Kidney (tissue), 14 donors: ENCODE measurements around the gene SPEM3. TPM values are rescaled to one million over a fixed set of nuclear protein-coding genes. Genes with fewer than 3 reads are reported as not detected.
"Not testable (repeated sequence)": the region's sequence is repeated elsewhere in the genome, so short reads cannot be mapped to it uniquely, and the experiment has no call there.

Source experiments
- DNase-seq, 5 donors: peaks; one replicate each; pipeline ENCODE4 v3.0.0-alpha.2; 2013 to 2020
- FAIRE-seq: peaks from 2 replicates; lab custom pipeline; 2012; peaks lifted over from hg19 to GRCh38; lab: Jason Lieb, UNC
- H3K27ac ChIP-seq, 2 donors: one replicate each; pipeline ENCODE4 v1.7.0; 2013; ENCODE audit warnings: low read depth in 2 of 2, low read length in 2 of 2, inconsistent platforms in 1 of 2
- H3K27me3 ChIP-seq: one replicate; pipeline ENCODE4 v1.7.1; 2013; ENCODE audit warnings: low read length, inconsistent platforms; ENCODE audit not compliant: control insufficient read depth, insufficient read depth
- H3K36me3 ChIP-seq, 3 donors: one replicate each; pipeline versions ENCODE4 v1.7.0 to v1.7.1; 2013; ENCODE audit warnings: low read length in 3 of 3, control low read depth in 1 of 3, inconsistent platforms in 1 of 3; ENCODE audit not compliant: insufficient read depth in 3 of 3, control insufficient read depth in 2 of 3
- H3K4me1 ChIP-seq, 3 donors: one replicate each; pipeline versions ENCODE4 v1.7.0 to v1.7.1; 2013; ENCODE audit warnings: low read length in 3 of 3, inconsistent platforms in 1 of 3, low read depth in 1 of 3; ENCODE audit not compliant: control insufficient read depth in 2 of 3, insufficient read depth in 2 of 3
- H3K4me3 ChIP-seq, 3 donors: one replicate each; pipeline versions ENCODE4 v1.7.0 to v1.8.1; 2013; ENCODE audit warnings: low read length in 3 of 3, control low read depth in 1 of 3, inconsistent platforms in 1 of 3
- H3K9ac ChIP-seq, 3 donors: one replicate each; pipeline versions ENCODE4 v1.7.0 to v1.7.1; 2013; ENCODE audit warnings: low read length in 3 of 3, control low read depth in 1 of 3, inconsistent platforms in 1 of 3
- H3K9me3 ChIP-seq, 3 donors: one replicate each; pipeline versions ENCODE4 v1.7.0 to v1.7.1; 2013; ENCODE audit warnings: low read length in 3 of 3, control low read depth in 1 of 3, inconsistent platforms in 1 of 3; ENCODE audit not compliant: control insufficient read depth in 2 of 3, insufficient read depth in 1 of 3
- intact Hi-C: fragments of 100-400 bp; cut with DNase I; formaldehyde crosslinking; loops from one replicate; pipeline ENCODE4 v1.11.1; 2022
- polyA plus RNA-seq: library from polyadenylated mRNA; stranded (reverse); fragments of 350-450 nt; fragmentation: Illumina TruSeq; extraction: RNeasy Lipid Tissue Mini Kit (QIAGEN cat#74804); gene quantifications from one replicate; pipeline ENCODE4 v1.2.3, GENCODE V29; 2014; ENCODE audit warnings: low read depth, low replicate concordance; ENCODE audit not compliant: insufficient read depth
- total RNA-seq: library from RNA; stranded (reverse); fragmentation: NEBNext Ultra II Directional; extraction: Animal tissue kit (Norgen Biotek cat#: 25700); gene quantifications from one replicate; pipeline ENCODE4 v1.2.1, GENCODE V29; 2021
- TF ChIP-seq, protein P1 (sequence below): IDR thresholded peaks from 3 replicates; pipeline ENCODE4 v1.5.1; 2012; ENCODE audit warnings: mild to moderate bottlenecking, moderate library complexity, borderline replicate concordance; ENCODE audit not compliant: insufficient read depth; ENCODE audit errors: extremely low read depth
- donor health status: control.
- donor health status: control.
- donor health status: control.
- donor health status: control.
- donor health status: control.
- donor health status: DM: yes; HTN: yes; CAD: no.
- donor health status: Normal renal cell carcinoma (clear cell type).

Gene SPEM3
- total and polyA plus RNA-seq, 2 donors from 2014 or later = not detected

DNA sequence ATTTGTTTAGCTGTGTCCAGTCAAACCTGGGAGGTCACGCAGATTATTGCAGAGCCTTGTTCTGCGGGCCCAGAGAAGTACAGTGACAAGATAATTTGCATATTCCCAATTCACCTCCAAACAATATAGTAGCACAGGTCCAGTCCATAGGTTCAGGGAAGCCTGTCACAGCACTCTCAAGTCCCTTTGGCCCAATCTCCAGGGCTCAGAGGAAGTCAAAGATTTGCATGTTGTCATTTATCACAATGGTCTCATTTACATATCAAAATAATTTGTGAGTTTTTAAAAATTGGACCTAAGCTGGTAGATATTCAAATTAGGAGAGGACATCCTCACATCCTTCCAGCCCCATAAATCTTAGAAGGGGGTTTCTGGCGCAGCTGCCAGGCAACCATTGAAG lies 38.8 kb downstream of the SPEM3 start:
- intact Hi-C loops = no loop called here
- H3K27me3 ChIP-seq = no peaks in the 10 kb centered on the region
- peaks cover 0 to 6% (median 4%) of the 10 kb centered on the region in 3 donors for H3K4me1 ChIP-seq
- H3K27ac ChIP-seq = peak overlapping the region; percentile 55 to 65
- H3K9me3 ChIP-seq = no peaks in the 10 kb centered on the region
- no peak overlapping the region for H3K9ac ChIP-seq
- no peak for DNase-seq
- no peak for FAIRE-seq
- TF ChIP-seq, protein P1, sequence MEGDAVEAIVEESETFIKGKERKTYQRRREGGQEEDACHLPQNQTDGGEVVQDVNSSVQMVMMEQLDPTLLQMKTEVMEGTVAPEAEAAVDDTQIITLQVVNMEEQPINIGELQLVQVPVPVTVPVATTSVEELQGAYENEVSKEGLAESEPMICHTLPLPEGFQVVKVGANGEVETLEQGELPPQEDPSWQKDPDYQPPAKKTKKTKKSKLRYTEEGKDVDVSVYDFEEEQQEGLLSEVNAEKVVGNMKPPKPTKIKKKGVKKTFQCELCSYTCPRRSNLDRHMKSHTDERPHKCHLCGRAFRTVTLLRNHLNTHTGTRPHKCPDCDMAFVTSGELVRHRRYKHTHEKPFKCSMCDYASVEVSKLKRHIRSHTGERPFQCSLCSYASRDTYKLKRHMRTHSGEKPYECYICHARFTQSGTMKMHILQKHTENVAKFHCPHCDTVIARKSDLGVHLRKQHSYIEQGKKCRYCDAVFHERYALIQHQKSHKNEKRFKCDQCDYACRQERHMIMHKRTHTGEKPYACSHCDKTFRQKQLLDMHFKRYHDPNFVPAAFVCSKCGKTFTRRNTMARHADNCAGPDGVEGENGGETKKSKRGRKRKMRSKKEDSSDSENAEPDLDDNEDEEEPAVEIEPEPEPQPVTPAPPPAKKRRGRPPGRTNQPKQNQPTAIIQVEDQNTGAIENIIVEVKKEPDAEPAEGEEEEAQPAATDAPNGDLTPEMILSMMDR = no peak
- H3K36me3 ChIP-seq = peaks cover 0 to 9% (median 5%) of the 10 kb centered on the region in 3 donors
- H3K4me3 ChIP-seq = no peak overlapping the region

GRCh38 chr17:7468290-7468689 lies 39.6 kb downstream of the SPEM3 start:
- Histone ChIP-seq H3K4me1 (peaks cover 0 to 6% (median 4%) of the 10 kb centered on the region in 3 donors), H3K36me3 (peaks cover 0 to 6% (median 5%) of the 10 kb centered on the region in 3 donors), H3K9ac (no peak overlapping the region), H3K27ac (no peak overlapping the region), H3K27me3 (no peaks in the 10 kb centered on the region), H3K9me3 (no peaks in the 10 kb centered on the region), H3K4me3 (no peak overlapping the region)
- TF ChIP-seq, protein P1 = no peak
- intact Hi-C loops = no loop called here
- FAIRE-seq (no peak), DNase-seq (no peak)

DNA sequence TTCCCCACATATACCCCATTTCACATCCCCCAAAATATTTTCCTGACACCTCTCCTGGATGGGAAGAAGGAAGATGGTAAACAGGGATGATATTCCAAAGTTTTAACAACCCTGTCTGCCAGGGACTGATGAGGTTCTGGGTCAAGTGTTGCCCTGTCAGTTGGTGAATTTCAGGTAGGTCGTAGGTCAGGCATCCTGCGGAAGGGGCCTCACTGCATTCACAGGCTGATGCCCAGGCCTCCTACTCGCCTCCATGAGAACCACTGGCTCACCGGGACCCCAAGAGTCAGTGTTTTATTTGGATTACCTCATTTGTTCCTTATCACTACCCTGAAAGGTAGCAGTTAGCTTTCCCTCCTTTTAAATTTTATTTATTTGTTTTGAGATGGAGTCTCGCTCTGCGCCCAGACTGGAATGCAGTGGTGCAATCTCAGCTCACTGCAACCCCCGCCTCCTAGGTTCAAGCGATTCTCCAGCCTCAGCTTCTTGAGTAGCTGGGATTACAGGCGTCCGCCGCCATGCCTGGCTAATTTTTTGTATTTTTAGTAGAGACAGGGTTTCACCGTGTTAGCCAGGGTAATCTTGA lies 40.2 kb downstream of the SPEM3 start:
- Histone ChIP-seq H3K4me3 (no peak overlapping the region), H3K9me3 (no peaks in the 10 kb centered on the region), H3K27me3 (no peaks in the 10 kb centered on the region), H3K27ac (no peak overlapping the region), H3K4me1 (peaks cover 0 to 6% (median 4%) of the 10 kb centered on the region in 3 donors), H3K36me3 (peaks cover 0 to 5% (median 2%) of the 10 kb centered on the region in 3 donors), H3K9ac (no peak overlapping the region)
- no peak for FAIRE-seq
- TF ChIP-seq, protein P1 = no peak
- intact Hi-C loops = no loop called here
- DNase-seq = peak; percentile 43 to 83 (median 69)

GRCh38 chr17:7469843-7470242 lies 41.2 kb downstream of the SPEM3 start:
- H3K36me3 ChIP-seq, H3K9me3 ChIP-seq, H3K27me3 ChIP-seq, FAIRE-seq, intact Hi-C loops, H3K9ac ChIP-seq, H3K27ac ChIP-seq, H3K4me3 ChIP-seq, H3K4me1 ChIP-seq: not testable (repeated sequence)
- DNase-seq = peak in 1 of 5 donors; percentile 23

- DNase-seq = peak in 1 of 5 donors; percentile 8
- H3K27ac ChIP-seq, FAIRE-seq, H3K36me3 ChIP-seq, H3K4me1 ChIP-seq, intact Hi-C loops, H3K27me3 ChIP-seq, H3K9ac ChIP-seq, H3K9me3 ChIP-seq, H3K4me3 ChIP-seq: not testable (repeated sequence)
These were observed 41.9 kb downstream of the SPEM3 start for GRCh38 chr17:7470457-7470973.
